Measurements from ENCODE around the gene FN1. TPM values are rescaled to one million over a fixed set of nuclear protein-coding genes. Genes with fewer than 3 reads are reported as not detected.

Gene FN1
- total and polyA plus RNA-seq, 2 of the 8 experiments (the other 6 are each of a cell fraction or from before 2014, with no cell fraction given): 42.9 to 109 TPM

DNA sequence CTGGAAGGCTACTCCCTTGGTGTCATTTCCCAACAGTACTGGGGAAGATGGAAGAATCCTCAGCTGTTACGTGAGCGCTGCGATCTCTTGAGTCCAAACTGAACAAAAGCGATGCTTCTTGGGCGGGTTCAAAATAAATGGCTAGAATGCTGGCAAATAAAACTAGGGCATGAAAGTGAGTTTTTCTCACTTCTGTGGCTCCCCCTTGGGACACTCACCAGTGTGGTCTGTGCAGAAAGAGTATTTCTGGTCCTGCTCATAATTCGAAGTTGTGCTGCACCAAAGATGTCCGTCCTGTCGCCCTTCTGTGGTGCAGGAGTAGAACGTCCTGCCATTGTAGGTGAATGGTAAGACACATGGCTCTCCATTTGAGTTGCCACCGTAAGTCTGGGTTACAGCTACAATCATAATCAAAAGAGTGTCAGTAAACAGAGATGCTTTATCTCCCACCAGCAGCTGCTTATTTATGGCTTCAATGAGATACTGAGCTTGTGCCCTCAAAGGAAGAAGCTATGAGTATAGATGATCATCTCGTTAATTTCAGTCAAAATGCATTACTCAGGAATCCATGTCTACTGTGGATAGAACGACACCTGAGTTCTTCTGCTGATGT, 11.8 kb downstream of the FN1 start:
- Histone ChIP-seq H3K4me3 (ENCODE audit: extremely low read depth in 1 of 4, insufficient read depth in 2 of 4, low read depth in 3 of 4, low read length in 4 of 4) (no peak overlapping the region), H3K27ac (ENCODE audit: low read depth, low read length) (no peak overlapping the region), H3K23ac (ENCODE audit: insufficient read length) (no peak overlapping the region), H3K14ac (ENCODE audit: insufficient read length) (no peak overlapping the region), H3K27me3 (replicated peaks in 1 of 4; ENCODE audit: control insufficient read depth in 3 of 4, extremely low read depth in 1 of 4, insufficient read depth in 3 of 4, low read length in 3 of 4) (no peaks in the 10 kb centered on the region), H4K91ac (replicated peaks; ENCODE audit: insufficient read length, low read length) (no peak overlapping the region), H3K79me1 (ENCODE audit: low read depth, low read length) (no peaks in the 10 kb centered on the region), H2AFZ (ENCODE audit: low read length) (no peak overlapping the region), H3K9me3 (ENCODE audit: insufficient read depth in 2 of 2, low read depth in 1 of 2, low read length in 1 of 2) (no peaks in the 10 kb centered on the region), H3K36me3 (ENCODE audit: control insufficient read depth in 2 of 4, insufficient read depth in 4 of 4, low read length in 3 of 4) (peaks cover 2 to 30% (median 10%) of the 10 kb centered on the region in 4 experiments; a peak in 6 of 8 replicates), H3K4ac (replicated peaks; ENCODE audit: insufficient read length, low read depth, low read length) (no peak overlapping the region), H2BK120ac (replicated peaks; ENCODE audit: low read depth, low read length) (no peak overlapping the region), H4K8ac (ENCODE audit: extremely low read depth, insufficient read depth, low read length) (no peak overlapping the region), H4K20me1 (replicated peaks in 1 of 2; ENCODE audit: control insufficient read depth in 1 of 2, insufficient read depth in 2 of 2, low read length in 2 of 2) (no peaks in the 10 kb centered on the region), H2BK15ac (ENCODE audit: low read length) (no peak overlapping the region), H2AK5ac (ENCODE audit: low read depth, low read length) (no peak overlapping the region), H2BK20ac (ENCODE audit: low read length) (no peak overlapping the region), H3K79me2 (ENCODE audit: control insufficient read depth in 1 of 2, insufficient read depth in 2 of 2, low read length in 2 of 2) (no peaks in the 10 kb centered on the region), H2BK5ac (ENCODE audit: low read depth, low read length) (no peak overlapping the region), H2BK12ac (ENCODE audit: low read depth, low read length) (no peak overlapping the region), H3K56ac (replicated peaks; ENCODE audit: insufficient read length, low read depth, low read length) (no peak overlapping the region), H3K9ac (replicated peaks in 1 of 4; ENCODE audit: extremely low read depth in 1 of 4, low read depth in 3 of 4, low read length in 3 of 4) (no peak overlapping the region), H3K4me1 (replicated peaks in 1 of 4; ENCODE audit: control insufficient read depth in 3 of 4, insufficient read depth in 4 of 4, low read length in 3 of 4) (no peaks in the 10 kb centered on the region), H4K5ac (ENCODE audit: insufficient read length, low read depth, low read length) (no peak overlapping the region), H3K18ac (ENCODE audit: extremely low read depth, low read length) (no peak overlapping the region), H3K23me2 (ENCODE audit: low read depth, low read length) (no peaks in the 10 kb centered on the region), H3K4me2 (ENCODE audit: insufficient read depth in 1 of 2, low read depth in 2 of 2, low read length in 2 of 2) (no peak overlapping the region)
- ChIA-PET POLR2A (ENCODE audit: partially characterized antibody) (interaction anchor here (1.0 kb wide), 1 partner anchor 13 kb away, joined by 5 read pairs; no protein-coding TSS in a partner anchor), CTCF (ENCODE audit: partially characterized antibody) (interaction anchor here (0.8 to 1.4 kb wide), 3 partner anchors 31 to 577 kb away, joined by 3 to 5 read pairs (median 3); no protein-coding TSS in a partner anchor)
- WGBS, 2 experiments (ENCODE audit: extremely low coverage in 1 of 2, insufficient coverage in 1 of 2, insufficient read length in 1 of 2, insufficient replicate concordance in 2 of 2, low coverage in 1 of 2, low lambda C conversion rate in 2 of 2, missing lambda C conversion rate in 1 of 2): 95% methylated on average over 12 of the region's 12 CpGs; no CpG with 5 or more reads in 1 of the 2 experiments
- FAIRE-seq: no peak
- DNase-seq (ENCODE audit: low read depth in 1 of 2, low spot score in 2 of 2): no peak
- TF ChIP-seq YY1 (IDR thresholded peaks at IDR 0.05; ENCODE audit: low read depth, low read length): no peak
- no peak for TF ChIP-seq CBX5 (IDR thresholded peaks at IDR 0.05; ENCODE audit: low read depth, low read length)
- TF ChIP-seq TCF12 (IDR thresholded peaks at IDR 0.05; ENCODE audit: low read depth, low read length): no peak
- no peak for TF ChIP-seq FOSL1 (IDR thresholded peaks at IDR 0.05; ENCODE audit: insufficient read depth, low read depth, low read length)
- TF ChIP-seq SIN3A (conservative IDR thresholded peaks at IDR 0.05 in 1 of 2, IDR thresholded peaks at IDR 0.05 in 1 of 2; ENCODE audit: low read depth in 1 of 2, low read length in 2 of 2): no peak
- no peak for TF ChIP-seq TAF1 (IDR thresholded peaks at IDR 0.05; ENCODE audit: low read depth, low read length)
- no peak for TF ChIP-seq SRF (IDR thresholded peaks at IDR 0.05; ENCODE audit: low read depth, low read length)
- TF ChIP-seq, protein P1, sequence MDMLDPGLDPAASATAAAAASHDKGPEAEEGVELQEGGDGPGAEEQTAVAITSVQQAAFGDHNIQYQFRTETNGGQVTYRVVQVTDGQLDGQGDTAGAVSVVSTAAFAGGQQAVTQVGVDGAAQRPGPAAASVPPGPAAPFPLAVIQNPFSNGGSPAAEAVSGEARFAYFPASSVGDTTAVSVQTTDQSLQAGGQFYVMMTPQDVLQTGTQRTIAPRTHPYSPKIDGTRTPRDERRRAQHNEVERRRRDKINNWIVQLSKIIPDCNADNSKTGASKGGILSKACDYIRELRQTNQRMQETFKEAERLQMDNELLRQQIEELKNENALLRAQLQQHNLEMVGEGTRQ (IDR thresholded peaks at IDR 0.05; ENCODE audit: low read length): no peak
